Stimulated activated CD4-positive, alpha-beta T cell treated with anti-CD3 and anti-CD28 coated beads, Interleukin-4, amount 100 ng/mL, for 4 hours (primary cell): ENCODE measurements around the gene BGN.

ENCODE experiments used
- DNase-seq, 2 experiments: peaks; one replicate each; pipeline ENCODE4 v3.0.0-alpha.2; 2020

The BGN gene

GRCh38 chrX:153494541-153495361 lies at the start of gene BGN:
BGN (plus strand) TSS chrX:153494980; CDS start chrX:153504632, 9,652 bp downstream.
- no peak for DNase-seq

GRCh38 chrX:153445106-153445855 lies 49.5 kb upstream of the BGN start:
- DNase-seq, result no peak

DNA sequence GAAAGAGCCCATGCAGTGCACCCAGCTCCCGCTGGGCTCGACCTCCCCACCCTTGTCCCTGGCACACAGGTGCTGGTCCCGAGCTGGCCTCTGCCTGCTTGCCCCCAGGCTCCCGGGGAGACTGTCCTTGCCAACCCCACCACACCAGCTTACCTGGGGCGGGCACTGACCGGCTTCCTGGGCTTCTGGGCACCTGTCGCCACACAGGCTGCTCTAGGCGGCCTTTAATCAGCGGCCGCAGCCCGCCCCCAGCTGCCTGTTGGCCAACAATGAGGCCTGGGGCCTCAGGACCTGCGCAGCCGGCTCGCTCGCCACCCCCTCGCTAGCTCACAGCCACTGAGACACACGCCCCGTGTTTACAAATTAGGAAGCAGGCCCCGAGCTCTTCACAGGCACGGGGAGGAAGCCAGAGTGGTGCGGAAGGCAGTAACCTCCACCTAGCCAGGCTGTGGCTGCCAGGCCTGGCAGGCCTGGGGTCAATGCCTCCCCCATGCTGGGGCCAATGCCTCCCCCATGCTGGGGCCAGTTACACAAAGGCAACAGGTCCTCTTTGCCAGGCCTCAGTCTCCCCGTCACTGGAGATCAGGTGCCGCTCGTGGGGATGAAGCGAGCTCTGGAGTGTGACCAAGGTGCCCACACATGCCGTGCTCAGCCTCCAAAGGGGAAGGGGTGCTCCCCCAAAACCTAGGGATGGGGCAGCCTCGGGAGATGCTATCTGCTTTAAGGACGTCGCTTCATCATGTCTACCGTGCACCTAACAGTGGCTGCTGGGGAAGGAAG lies 48.7 kb upstream of the BGN start, which contains the start of gene TREX2:
Gene TREX2 (minus strand): TSS at position 201 of the 780 bp plus-strand sequence. CDS start 626 bp downstream, outside the sequence.
- DNase-seq, result no peak

DNA sequence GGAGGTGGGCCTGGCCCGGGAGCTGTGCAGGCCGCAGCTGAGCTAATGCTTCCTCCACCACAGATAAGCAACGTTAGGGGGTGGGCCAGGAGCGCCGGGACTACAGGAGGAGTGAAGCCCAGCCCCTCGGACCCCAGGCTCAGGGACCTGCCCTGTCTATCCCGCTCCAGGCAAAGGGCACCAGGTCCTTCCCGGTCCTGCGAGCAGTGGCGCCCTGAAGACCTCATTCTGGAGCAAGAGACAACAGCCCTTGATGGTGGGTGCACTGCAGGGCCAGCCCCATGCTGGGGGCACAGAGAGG lies 48.2 kb upstream of the BGN start:
- no peak for DNase-seq

DNA sequence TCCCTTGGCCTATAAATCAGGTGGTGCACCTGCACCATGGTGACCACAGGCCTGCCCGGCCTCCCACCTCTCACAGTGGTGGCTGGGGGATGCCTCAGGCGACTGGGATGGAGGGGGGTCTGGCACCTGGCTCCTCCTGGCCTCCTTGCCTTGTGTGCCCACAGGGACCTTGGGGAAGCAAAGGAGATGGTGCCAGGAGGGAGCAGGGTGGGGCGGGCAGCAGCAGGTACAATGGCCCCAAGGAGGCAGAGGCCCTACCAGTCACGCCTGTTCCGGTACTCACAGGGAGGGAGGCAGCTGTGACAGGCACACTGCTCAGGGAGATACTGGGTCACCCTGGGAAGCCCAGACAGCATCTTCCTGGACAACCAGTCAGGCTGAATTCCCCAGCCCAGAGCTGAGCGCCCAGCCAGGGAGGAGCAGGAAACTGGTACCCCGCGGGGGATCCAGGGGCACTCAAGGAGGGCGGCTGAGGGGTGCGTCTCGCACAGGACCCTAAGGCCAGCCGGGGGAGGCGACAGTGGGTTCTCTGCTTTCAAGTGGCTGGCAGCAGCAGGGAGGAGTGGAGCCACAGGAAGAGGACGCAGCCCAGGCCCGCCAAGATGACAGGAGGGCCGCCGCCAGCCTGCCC lies 47.7 kb upstream of the BGN start:
- no peak for DNase-seq

- DNase-seq, result no peak
These were observed 47.2 kb upstream of the BGN start for GRCh38 chrX:153447581-153447960.

DNA sequence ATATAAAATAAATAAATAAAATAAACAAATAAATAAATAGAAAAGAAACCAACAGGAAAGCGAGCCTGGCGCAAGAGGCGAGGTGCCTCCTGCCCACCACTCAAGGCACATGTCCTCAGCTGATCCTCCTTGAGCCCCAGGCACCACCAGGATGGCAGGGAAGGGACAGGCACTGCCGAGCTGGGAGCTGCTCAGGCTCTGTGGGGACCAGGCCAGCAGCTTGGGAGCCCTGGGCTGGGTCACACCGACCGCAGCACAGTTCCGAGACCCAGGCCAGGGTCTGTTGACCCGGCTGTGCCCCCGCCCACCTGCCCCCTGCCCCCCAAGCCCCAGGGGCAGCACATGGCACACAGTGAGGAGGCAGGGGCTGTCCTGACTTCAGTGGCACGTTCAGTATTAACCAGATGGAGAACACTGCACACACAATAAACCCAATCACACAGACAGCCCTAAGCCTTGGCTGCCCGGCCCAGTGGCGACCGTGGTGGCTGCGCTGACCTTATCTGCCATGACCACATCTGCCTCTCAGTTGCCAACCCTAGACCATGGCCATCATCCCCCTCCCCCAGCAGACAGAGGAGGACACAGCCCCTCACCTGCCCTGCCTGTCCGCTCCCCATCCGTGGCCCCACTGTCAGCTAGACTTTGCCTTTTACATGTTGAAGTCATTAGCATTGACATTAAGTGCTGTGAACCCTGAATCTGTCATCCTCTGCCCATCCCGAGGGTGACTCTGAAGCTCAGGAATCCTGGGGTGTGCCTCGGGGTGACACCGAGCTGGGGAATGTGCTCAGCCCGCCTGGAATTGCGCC lies 46.0 kb upstream of the BGN start:
- DNase-seq, result no peak

- DNase-seq, result no peak
These were observed 45.2 kb upstream of the BGN start for GRCh38 chrX:153449368-153450113.

DNA sequence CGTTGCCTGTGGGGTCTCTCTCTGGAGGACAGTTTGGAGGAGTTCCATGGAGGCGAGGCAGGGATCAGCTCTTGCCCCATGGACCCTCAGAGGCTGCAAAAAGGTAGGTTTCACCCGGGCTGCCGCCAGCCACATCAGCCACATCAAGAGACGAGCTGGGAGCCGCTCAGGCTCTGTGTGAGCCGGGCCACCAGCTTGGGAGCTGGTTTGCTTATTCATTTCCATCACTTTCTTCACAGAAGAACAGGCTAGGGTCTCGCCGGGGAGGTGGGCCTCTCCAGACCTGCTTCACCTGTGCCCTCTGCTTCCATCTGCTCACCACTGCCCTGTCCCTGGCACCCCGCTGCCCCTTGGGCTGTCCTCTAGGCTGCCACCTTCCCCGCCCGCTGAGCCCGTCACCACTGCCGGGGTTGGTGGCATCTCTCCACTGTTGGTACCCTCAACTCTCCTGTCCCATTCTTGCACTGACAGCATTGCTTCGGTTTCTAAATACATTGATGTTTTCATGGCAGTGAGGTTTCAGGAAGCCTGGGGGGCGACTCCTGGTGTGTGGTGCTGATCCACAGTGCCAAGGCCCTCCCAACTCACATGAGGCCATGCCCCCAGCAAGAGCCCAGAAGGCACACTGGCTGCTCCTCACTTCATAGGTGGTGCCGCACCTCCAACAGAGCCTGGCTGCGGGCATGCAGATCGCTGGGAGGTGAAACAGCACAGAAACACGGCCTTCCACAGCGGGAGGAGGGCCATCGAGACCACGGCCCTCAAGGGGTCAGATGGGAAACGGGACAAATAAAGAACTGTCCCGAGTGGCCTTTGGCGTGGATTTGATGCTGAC lies 44.4 kb upstream of the BGN start:
- DNase-seq, result no peak

- no peak for DNase-seq
These were observed 43.9 kb upstream of the BGN start for GRCh38 chrX:153450949-153451277.

GRCh38 chrX:153454901-153455550 lies 39.8 kb upstream of the BGN start:
- DNase-seq, result no peak

- DNase-seq, result no peak
These were observed 39.2 kb upstream of the BGN start for GRCh38 chrX:153455571-153455970.

- no peak for DNase-seq
These were observed 38.6 kb upstream of the BGN start for GRCh38 chrX:153456161-153456560.

GRCh38 chrX:153456704-153457103 lies 38.1 kb upstream of the BGN start:
- DNase-seq, result no peak

DNA sequence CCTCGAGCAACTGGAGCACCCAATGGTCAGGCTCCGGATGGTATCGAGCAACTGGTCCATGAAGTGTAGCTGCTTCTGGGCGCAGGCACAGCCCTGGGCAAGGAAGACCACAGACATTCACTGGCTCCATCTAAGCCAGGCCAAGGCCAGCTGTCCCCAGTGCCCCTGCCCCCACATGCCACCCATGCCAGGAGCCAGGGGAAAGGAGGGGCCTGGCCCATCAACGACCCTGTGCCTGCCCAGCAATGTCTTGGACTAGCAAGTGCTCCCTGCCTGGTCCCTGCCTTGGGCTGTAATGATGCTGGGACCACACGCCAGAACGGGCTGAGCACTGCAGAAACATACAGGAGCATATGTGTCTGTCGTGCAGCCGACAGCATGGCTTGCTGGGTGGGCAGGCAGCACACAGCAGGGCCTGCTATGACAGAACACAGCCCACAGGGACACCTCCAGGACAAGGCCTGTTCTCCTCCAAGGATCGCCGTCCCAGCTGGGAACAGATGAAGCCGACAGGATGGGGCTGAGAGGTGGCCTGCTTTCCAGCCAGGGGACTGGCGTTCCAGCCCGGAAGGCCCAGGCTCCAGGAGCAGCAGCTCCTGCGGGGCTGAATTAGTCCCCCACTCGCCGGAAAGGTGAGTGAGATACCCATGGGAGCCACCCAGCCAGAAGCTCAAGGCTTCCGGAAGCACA lies 37.5 kb upstream of the BGN start:
- DNase-seq, result no peak

DNA sequence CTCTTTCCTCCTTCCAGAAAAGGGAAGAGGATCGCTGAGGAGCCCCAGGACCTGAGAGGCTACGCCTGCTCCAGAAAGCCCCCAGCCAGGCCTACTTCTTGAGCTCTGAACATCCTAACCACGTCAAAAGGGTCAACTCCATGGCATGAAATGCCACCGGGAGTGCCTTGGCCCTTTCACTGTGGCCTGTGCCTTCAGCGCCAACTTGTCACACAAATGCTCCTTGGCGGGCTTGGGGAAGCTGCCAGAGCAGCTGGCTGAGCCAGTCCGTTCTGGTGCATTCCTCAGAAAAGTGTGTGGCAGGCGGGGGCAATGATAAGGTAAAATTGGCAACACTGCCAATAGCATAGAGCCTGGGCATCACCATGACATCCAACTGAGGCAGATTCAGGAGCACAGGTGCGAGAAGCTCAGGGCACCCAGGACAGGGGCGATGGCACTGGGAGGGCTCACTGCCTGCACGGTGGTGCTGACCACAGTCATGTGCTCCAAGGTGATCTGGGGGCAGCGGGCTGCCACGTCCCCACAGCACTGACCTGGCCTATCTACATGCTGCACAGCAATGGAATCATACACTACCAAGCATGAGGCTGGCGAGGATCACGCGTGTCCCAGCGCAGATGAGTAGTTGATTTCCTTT lies 36.8 kb upstream of the BGN start:
- DNase-seq, result no peak

GRCh38 chrX:153458476-153458875 lies 36.3 kb upstream of the BGN start:
- DNase-seq, result no peak

- no peak for DNase-seq
These were observed 34.8 kb upstream of the BGN start for GRCh38 chrX:153459986-153460385.

DNA sequence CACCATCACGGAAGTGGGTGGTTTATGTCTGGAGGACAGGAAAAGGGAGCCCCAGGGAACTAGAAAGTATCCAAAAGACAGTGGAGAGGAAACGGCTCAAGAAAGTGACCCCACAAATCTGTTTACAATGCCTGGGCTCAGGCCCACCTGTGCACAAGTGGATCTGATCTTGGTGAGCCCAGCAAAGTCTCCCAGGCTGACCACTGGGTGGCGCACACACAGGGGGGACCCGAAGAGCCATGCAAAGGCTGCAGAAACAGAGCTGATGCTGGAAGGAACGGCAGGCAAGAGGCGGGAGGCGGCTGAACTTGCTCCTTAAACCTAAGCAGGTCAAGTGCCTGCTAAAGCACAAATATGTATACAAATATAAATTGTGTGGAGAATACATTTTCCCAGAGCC lies 34.0 kb upstream of the BGN start:
- peak; percentile 26 to 48 for DNase-seq
